NCI-H526 treated with DMSO at 0.1 percent for 48 hours (cell line): ENCODE data around the gene RRP1B.
"Not testable (repeated sequence)": the region's sequence is repeated elsewhere in the genome, so short reads cannot be mapped to it uniquely, and the experiment has no call there.

Experiments used
- DNase-seq: peaks from one replicate; lab custom pipeline; 2025; lab: John Stamatoyannopoulos, UW

RRP1B gene

GRCh38 chr21:43659136-43660000 is at the start of gene RRP1B, which contains the start of gene HSF2BP:
TSS of gene RRP1B (plus strand) at chr21:43659560. CDS start at chr21:43659665, 105 bp downstream.
TSS of gene HSF2BP (minus strand) at chr21:43659488. CDS start at chr21:43658096, 1,392 bp downstream.
- DNase-seq, result peak; percentile 66

GRCh38 chr21:43611598-43612369 is 47.6 kb upstream of the RRP1B start:
- peak; percentile 21 for DNase-seq

GRCh38 chr21:43613755-43614638 is 45.4 kb upstream of the RRP1B start:
- no peak for DNase-seq

GRCh38 chr21:43614839-43615238 is 44.5 kb upstream of the RRP1B start:
- DNase-seq, result no peak

- not testable (repeated sequence) for DNase-seq
These were observed 42.5 kb upstream of the RRP1B start for GRCh38 chr21:43616861-43617260.

GRCh38 chr21:43618940-43619339 is 40.4 kb upstream of the RRP1B start:
- no peak for DNase-seq

GRCh38 chr21:43619344-43619743 is 40.0 kb upstream of the RRP1B start:
- DNase-seq, result no peak

GRCh38 chr21:43619856-43620255 is 39.5 kb upstream of the RRP1B start:
- no peak for DNase-seq

GRCh38 chr21:43622796-43623195 is 36.6 kb upstream of the RRP1B start:
- no peak for DNase-seq

- DNase-seq, result no peak
These were observed 35.8 kb upstream of the RRP1B start for GRCh38 chr21:43623588-43623987.

GRCh38 chr21:43624339-43624738 is 35.0 kb upstream of the RRP1B start:
- DNase-seq, result no peak

GRCh38 chr21:43626390-43626789 is 33.0 kb upstream of the RRP1B start:
- no peak for DNase-seq

- DNase-seq, result no peak
These were observed 31.8 kb upstream of the RRP1B start for GRCh38 chr21:43627527-43627926.

- no peak for DNase-seq
These were observed 27.8 kb upstream of the RRP1B start for GRCh38 chr21:43631411-43632107.

- DNase-seq, result no peak
These were observed 26.9 kb upstream of the RRP1B start for GRCh38 chr21:43632373-43632905.

- no peak for DNase-seq
These were observed 24.7 kb upstream of the RRP1B start for GRCh38 chr21:43634618-43635017.

GRCh38 chr21:43635436-43635835 is 23.9 kb upstream of the RRP1B start:
- no peak for DNase-seq

GRCh38 chr21:43637530-43638158 is 21.7 kb upstream of the RRP1B start:
- DNase-seq, result no peak

GRCh38 chr21:43639470-43640353 is 19.6 kb upstream of the RRP1B start:
- DNase-seq, result peak; percentile 19

GRCh38 chr21:43640400-43640799 is 19.0 kb upstream of the RRP1B start:
- DNase-seq, result no peak
